GM12878 (cell line): ENCODE results near the gene HSPA12A. TPM values are rescaled to one million over a fixed set of nuclear protein-coding genes. Genes with fewer than 3 reads are reported as not detected.

Experiments used
- ATAC-seq: fragments of 200-7000 bp; cut with Tn5 transposase; 3 replicates; pipeline ENCODE4 v1.9.1; 2020; ENCODE audit warnings: mild to moderate bottlenecking, moderate library complexity
- BruUV-seq: library from RNA; stranded (reverse); fragments of 400-500 nt; replicated peaks from 2 replicates; lab custom pipeline; 2021; lab: Mats Ljungman, UMichigan
- CTCF ChIA-PET: fragments of 300-600 bp; sonication (Branson Sonifier 250); formaldehyde crosslinking; extraction: SDS; loops from one replicate; lab custom pipeline; 2021; ENCODE audit warnings: inconsistent platforms; lab: Yijun Ruan, JAX
- POLR2A ChIA-PET: fragments of 350-600 bp; formaldehyde crosslinking; extraction: SDS; loops from one replicate; lab custom pipeline; 2021; ENCODE audit warnings: inconsistent platforms; lab: Charles Lee
- RAD21 ChIA-PET: fragments of 300-600 bp; sonication (Branson Sonifier 250); formaldehyde crosslinking; loops from one replicate; lab custom pipeline; 2023; ENCODE audit warnings: antibody characterized with exemption; ENCODE audit not compliant: unreplicated experiment; lab: Charles Lee
- SMC1A ChIA-PET: fragments of 300-600 bp; sonication (Branson Sonifier 250); formaldehyde crosslinking; loops from one replicate; lab custom pipeline; 2023; ENCODE audit not compliant: unreplicated experiment, uncharacterized antibody; lab: Charles Lee
- DNase-seq: peaks from one replicate; pipeline ENCODE4 v3.0.0-alpha.2; 2011; ENCODE audit warnings: low read depth, low spot score
- FAIRE-seq: peaks from 3 replicates; lab custom pipeline; 2011; peaks lifted over from hg19 to GRCh38; lab: Jason Lieb, UNC
- H2AFZ ChIP-seq: 2 replicates; pipeline ENCODE4 v1.6.0; 2011; ENCODE audit warnings: low read depth, low read length, control low read depth; ENCODE audit not compliant: control insufficient read depth
- H3K27ac ChIP-seq: 2 replicates; pipeline ENCODE4 v1.5.1; 2011; ENCODE audit warnings: control low read depth; ENCODE audit not compliant: control insufficient read depth, insufficient read depth
- H3K27me3 ChIP-seq, 2 experiments: replicated peaks in 1 of 2; 2 replicates each; pipeline versions ENCODE4 v1.6.0 to v1.6.1; 2011; ENCODE audit warnings: low read length in 1 of 2; ENCODE audit not compliant: control insufficient read depth in 2 of 2, insufficient read depth in 2 of 2
- H3K36me3 ChIP-seq, 2 experiments: 2 replicates each; pipeline ENCODE4 v1.5.1; 2011; ENCODE audit warnings: low read length in 1 of 2; ENCODE audit not compliant: control insufficient read depth in 2 of 2, insufficient read depth in 2 of 2
- H3K4me1 ChIP-seq: 2 replicates; pipeline ENCODE4 v1.6.1; 2011; ENCODE audit warnings: mild to moderate bottlenecking, low read length, moderate library complexity, mixed read lengths; ENCODE audit not compliant: control insufficient read depth, insufficient read depth
- H3K4me2 ChIP-seq: 2 replicates; pipeline ENCODE4 v1.6.0; 2011; ENCODE audit warnings: control low read depth; ENCODE audit not compliant: control insufficient read depth, insufficient read depth
- H3K4me3 ChIP-seq: fragments of 200-600 bp; sonication (generic); 2 replicates; pipeline ENCODE4 v1.5.1; 2016
- H3K79me2 ChIP-seq: 2 replicates; pipeline ENCODE4 v1.6.0; 2011; ENCODE audit warnings: low read length; ENCODE audit not compliant: control insufficient read depth, insufficient read depth
- H3K9ac ChIP-seq: 2 replicates; pipeline ENCODE4 v1.8.0; 2011; ENCODE audit warnings: low read length, control low read depth, mixed read lengths; ENCODE audit not compliant: control insufficient read depth, insufficient read depth
- H3K9me3 ChIP-seq: replicated peaks from 3 replicates; pipeline ENCODE4 v1.5.1; 2011; ENCODE audit warnings: mild to moderate bottlenecking, low read length; ENCODE audit not compliant: control insufficient read depth, insufficient read depth
- H4K20me1 ChIP-seq: 2 replicates; pipeline ENCODE4 v1.6.0; 2011; ENCODE audit not compliant: control insufficient read depth, insufficient read depth
- CBX5 ChIP-seq: sonication (generic); IDR thresholded peaks from 2 replicates; pipeline ENCODE4 v1.6.1; 2016; ENCODE audit warnings: low read depth, moderate library complexity, mild to moderate bottlenecking, inconsistent platforms
- MTA2 ChIP-seq: fragments of 450-650 bp; IDR thresholded peaks from 2 replicates; pipeline ENCODE4 v1.6.1; 2016; ENCODE audit warnings: low read depth, mild to moderate bottlenecking, moderate library complexity
- SMC3 ChIP-seq: IDR thresholded peaks from 2 replicates; pipeline ENCODE4 v1.6.1; 2011; ENCODE audit warnings: low read length, improper control_type of control experiment, borderline replicate concordance
- STAT3 ChIP-seq: IDR thresholded peaks from 2 replicates; pipeline ENCODE4 v1.6.1; 2011; ENCODE audit warnings: low read depth, low read length, improper control_type of control experiment
- YY1 ChIP-seq: IDR thresholded peaks from 2 replicates; pipeline ENCODE4 v1.6.1; 2011; ENCODE audit warnings: low read depth, mild to moderate bottlenecking, low read length
- ZNF274 ChIP-seq: IDR thresholded peaks from one replicate; pipeline ENCODE4 v1.8.0; 2011; ENCODE audit not compliant: insufficient read length, insufficient read depth
- WGBS: methylation state at CpG from one replicate; pipeline ENCODE4 v1.1.6; 2016; ENCODE audit warnings: low lambda C conversion rate; ENCODE audit not compliant: insufficient replicate concordance, insufficient coverage; ENCODE audit errors: missing lambda C conversion rate; 5-methylcytosine and 5-hydroxymethylcytosine counted together
- in situ Hi-C: fragments of 300-500 bp; cut with MboI; formaldehyde crosslinking; loops from 9 replicates; pipeline ENCODE4 v1.14.3; 2018; ENCODE audit warnings: mixed read lengths
- intact Hi-C: fragments of 100-400 bp; cut with micrococcal nuclease; formaldehyde crosslinking; loops from one replicate; pipeline ENCODE4 v1.14.2; 2022; ENCODE audit not compliant: unreplicated experiment
- polyA plus RNA-seq, 11 experiments: library from polyadenylated mRNA; depleted of rRNA in 4 of 11; unstranded in 6 of 11; stranded (reverse) in 5 of 11; fragments of >200 nt; fragmentation: Nextera tagmentation in 4 of 11; fragmentation: Illumina TruSeq in 1 of 11; extraction: Ambion mirVana in 4 of 11; extraction: Trizol in 1 of 11; gene quantifications; 1 replicate in 1 of 11; 2 replicates in 10 of 11; pipeline versions ENCODE4 v1.2.1 to v1.2.3, GENCODE V29; 2011 to 2016; ENCODE audit warnings: inconsistent platforms in 2 of 11, missing spikeins in 2 of 11, low read depth in 1 of 11
- total RNA-seq, 4 experiments: library from RNA; depleted of rRNA in 3 of 4; stranded (reverse); fragments of >200 nt in 3 of 4; fragmentation: Illumina TruSeq in 1 of 4; extraction: Trizol in 1 of 4; gene quantifications; 2 replicates each; pipeline versions ENCODE4 v1.2.1 to v1.2.3, GENCODE V29; 2013 to 2021
- TF ChIP-seq, protein P1 (sequence below): fragments of 450-650 bp; IDR thresholded peaks from 2 replicates; pipeline ENCODE4 v1.6.1; 2016; ENCODE audit warnings: mild to moderate bottlenecking, moderate library complexity, borderline replicate concordance
- TF ChIP-seq, protein P2 (sequence below): fragments of 450-650 bp; IDR thresholded peaks from 2 replicates; pipeline ENCODE4 v1.6.1; 2016; ENCODE audit warnings: mild to moderate bottlenecking

HSPA12A gene
- total and polyA plus RNA-seq, 10 of the 15 experiments (the other 5 are each of a cell fraction or from before 2014, with no cell fraction given): 0.90 to 20.2 (median 2.8) TPM

DNA sequence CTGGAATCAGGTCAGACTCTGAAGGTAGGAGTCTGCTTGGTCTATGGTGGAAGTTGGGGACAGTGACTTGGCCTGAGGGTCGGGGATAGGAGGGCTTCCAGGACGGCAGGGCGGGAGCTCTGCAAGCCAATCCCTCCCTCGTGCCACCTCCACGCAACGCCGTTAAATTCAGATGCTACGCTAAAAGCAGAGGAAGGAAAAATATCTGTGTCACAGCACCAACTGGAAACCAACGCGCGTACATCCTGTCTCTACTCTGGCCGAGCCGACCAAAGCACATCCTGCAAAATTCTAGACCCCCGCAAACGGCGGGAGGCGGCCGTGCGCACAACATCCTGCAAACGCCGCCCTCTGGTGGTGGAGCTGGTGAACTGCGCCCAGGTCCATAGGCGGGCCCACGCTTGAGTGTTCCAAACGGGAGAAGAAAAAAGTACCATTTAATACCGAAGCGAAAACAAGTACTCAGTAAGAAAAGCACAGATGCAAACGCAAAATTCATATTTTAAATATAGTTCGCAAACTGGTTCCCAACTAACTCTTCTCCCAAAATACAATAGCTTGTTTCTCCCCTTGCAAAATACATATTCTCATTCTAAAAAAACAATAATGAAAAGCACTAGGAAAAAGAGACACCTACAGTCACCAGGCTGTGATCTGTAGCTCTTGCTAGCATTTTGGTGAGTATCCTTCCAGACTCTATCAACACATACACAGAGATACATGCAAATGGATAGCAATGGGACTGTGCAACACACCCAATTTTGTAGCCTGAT, 45.7 kb upstream of the HSPA12A start (continued):
- TF ChIP-seq SMC3: peak; percentile 48; the same call in 1 of the 2 replicates
- TF ChIP-seq STAT3: no peak
- TF ChIP-seq, all 136 proteins: peak for 4

DNA sequence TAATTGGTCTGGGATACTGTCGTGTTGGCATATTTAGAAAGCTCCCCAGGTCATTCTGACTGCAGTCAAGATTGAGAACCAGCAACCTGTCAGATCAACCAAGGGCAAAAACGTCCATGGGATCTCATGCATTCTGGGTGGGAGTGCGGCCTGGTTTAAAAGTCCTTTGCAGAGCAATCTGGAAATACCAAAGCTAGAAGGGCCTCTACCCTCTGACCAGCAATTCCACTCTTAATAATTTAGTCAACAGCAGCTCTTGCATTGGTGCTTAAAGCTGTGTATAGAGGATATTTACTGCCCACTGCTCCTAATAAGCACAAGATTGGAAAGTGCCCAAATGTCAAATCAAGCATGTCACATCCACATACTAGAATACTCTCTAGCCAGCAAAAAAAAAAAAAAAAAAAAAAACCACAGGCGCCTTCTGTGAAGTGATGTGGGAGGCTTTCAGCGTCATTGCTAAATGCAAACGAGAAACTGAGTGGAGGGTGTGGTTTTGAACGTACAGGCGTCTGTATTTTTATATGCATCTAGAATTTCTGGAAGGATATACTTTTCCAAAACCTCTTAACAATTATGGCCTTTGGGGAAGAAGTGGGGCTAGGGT, 44.8 kb upstream of the HSPA12A start:
- BruUV-seq: no TSS peak
- Histone ChIP-seq H3K9me3 (no peaks in the 10 kb centered on the region), H3K79me2 (no peaks in the 10 kb centered on the region), H3K27me3 (no peaks in the 10 kb centered on the region), H3K9ac (no peak overlapping the region), H3K4me1 (peaks cover 3% of the 10 kb centered on the region; the same call in 1 of the 2 replicates), H2AFZ (no peak overlapping the region), H3K36me3 (no peaks in the 10 kb centered on the region), H3K27ac (no peak overlapping the region), H3K4me2 (no peak overlapping the region), H3K4me3 (no peak overlapping the region), H4K20me1 (no peaks in the 10 kb centered on the region)
- DNase-seq (no peak), ATAC-seq (no peak), FAIRE-seq (no peak)
- WGBS: 20% methylated on average over 8 of the region's 8 CpGs
- POLR2A ChIA-PET: no interaction called here
- in situ Hi-C loops (loop anchor here (10.0 kb wide), 1 partner anchor 102 kb away; no protein-coding TSS in a partner anchor), intact Hi-C loops (no loop called here)
- CTCF ChIA-PET: interaction anchor here (0.7 to 4.7 kb wide), 21 partner anchors 10 to 388 kb away, joined by 3 to 48 read pairs (median 5); no protein-coding TSS in a partner anchor
- TF ChIP-seq CBX5 (no peak), YY1 (no peak), ZNF274 (no peak), MTA2 (no peak)
- TF ChIP-seq, protein P1, sequence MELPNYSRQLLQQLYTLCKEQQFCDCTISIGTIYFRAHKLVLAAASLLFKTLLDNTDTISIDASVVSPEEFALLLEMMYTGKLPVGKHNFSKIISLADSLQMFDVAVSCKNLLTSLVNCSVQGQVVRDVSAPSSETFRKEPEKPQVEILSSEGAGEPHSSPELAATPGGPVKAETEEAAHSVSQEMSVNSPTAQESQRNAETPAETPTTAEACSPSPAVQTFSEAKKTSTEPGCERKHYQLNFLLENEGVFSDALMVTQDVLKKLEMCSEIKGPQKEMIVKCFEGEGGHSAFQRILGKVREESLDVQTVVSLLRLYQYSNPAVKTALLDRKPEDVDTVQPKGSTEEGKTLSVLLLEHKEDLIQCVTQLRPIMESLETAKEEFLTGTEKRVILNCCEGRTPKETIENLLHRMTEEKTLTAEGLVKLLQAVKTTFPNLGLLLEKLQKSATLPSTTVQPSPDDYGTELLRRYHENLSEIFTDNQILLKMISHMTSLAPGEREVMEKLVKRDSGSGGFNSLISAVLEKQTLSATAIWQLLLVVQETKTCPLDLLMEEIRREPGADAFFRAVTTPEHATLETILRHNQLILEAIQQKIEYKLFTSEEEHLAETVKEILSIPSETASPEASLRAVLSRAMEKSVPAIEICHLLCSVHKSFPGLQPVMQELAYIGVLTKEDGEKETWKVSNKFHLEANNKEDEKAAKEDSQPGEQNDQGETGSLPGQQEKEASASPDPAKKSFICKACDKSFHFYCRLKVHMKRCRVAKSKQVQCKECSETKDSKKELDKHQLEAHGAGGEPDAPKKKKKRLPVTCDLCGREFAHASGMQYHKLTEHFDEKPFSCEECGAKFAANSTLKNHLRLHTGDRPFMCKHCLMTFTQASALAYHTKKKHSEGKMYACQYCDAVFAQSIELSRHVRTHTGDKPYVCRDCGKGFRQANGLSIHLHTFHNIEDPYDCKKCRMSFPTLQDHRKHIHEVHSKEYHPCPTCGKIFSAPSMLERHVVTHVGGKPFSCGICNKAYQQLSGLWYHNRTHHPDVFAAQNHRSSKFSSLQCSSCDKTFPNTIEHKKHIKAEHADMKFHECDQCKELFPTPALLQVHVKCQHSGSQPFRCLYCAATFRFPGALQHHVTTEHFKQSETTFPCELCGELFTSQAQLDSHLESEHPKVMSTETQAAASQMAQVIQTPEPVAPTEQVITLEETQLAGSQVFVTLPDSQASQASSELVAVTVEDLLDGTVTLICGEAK: no peak
- TF ChIP-seq, protein P2, sequence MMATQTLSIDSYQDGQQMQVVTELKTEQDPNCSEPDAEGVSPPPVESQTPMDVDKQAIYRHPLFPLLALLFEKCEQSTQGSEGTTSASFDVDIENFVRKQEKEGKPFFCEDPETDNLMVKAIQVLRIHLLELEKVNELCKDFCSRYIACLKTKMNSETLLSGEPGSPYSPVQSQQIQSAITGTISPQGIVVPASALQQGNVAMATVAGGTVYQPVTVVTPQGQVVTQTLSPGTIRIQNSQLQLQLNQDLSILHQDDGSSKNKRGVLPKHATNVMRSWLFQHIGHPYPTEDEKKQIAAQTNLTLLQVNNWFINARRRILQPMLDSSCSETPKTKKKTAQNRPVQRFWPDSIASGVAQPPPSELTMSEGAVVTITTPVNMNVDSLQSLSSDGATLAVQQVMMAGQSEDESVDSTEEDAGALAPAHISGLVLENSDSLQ: no peak
- SMC1A ChIA-PET: interaction anchor here (0.9 to 3.6 kb wide), 4 partner anchors 10 to 389 kb away, joined by 3 to 23 read pairs (median 7); no protein-coding TSS in a partner anchor
- RAD21 ChIA-PET: interaction anchor here (0.6 to 2.2 kb wide), 7 partner anchors 8 to 590 kb away, joined by 3 to 8 read pairs (median 3); no protein-coding TSS in a partner anchor
